UCSD-AML1 (cell line): ENCODE results near the gene C6orf141.
"Not testable (repeated sequence)": the region's sequence is repeated elsewhere in the genome, so short reads cannot be mapped to it uniquely, and the experiment has no call there.

Experiments
- DNase-seq: peaks from one replicate; lab custom pipeline; 2025; ENCODE audit not compliant: unreplicated experiment; lab: John Stamatoyannopoulos, UW

C6orf141 gene

DNA sequence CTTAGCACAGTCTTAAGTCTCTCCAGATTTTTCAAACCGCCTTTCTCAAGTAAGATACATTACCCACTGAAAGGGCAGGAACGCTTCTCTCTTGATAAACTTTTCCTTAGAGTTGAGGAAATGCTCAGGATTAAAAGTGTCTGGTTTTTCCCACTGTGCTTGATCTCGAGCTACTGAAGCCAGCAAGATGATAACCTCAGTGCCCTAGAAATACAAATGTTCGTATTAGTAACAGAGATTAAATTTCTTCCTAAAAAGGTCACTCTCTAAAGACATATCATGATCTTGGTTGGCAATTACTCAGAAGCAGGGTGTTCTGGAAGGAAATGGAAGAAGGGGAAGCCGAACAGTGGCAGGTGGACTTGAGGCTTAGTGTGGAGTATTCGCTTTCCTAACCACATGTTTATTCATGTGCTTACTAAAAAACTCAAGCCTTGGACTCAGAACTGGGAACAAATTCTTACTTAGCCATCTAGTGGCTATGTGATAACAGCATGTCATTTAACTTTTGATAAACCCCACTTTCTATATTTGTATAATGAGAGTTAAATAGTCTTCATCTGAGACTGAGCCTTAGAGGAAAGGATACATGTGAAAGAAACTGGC lies 20.1 kb downstream of the C6orf141 start:
- DNase-seq = no peak

DNA sequence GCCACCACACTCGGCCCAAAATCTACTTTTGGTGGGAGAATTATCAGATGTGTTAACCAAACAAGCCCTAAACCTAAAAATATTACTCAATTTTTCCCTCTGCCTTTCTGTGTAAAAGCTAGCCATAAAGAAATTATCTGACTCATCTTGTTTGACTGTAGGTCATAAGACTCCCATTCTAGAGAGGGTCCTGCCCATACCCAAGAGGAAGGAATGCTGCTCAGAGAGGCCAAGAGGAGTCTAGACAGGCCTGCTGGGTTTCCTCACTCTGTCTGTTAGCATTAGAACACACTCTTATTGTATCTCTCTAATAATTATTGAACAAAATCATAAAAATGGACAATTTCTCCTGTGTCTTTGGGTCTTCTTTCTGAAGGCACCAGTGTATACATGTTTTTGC lies 26.1 kb downstream of the C6orf141 start:
- no peak for DNase-seq

DNA sequence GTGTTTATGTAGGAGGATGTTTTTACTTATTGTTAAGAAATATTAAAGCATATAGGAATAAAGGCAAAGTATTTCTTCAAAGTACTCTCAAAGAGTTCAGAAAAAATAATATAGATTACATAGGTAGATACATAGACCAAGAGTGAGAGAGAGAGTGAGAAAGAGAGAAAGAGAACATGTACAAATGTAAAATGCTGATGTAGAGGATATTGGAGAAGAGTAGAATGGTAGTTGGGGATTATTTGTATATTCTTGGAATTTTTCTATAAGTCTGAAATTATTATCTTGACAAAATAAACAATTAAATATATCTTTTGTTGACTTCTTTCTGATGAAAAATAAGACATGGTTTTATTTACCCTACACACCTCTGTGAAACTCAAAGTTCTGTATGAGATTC lies 29.2 kb downstream of the C6orf141 start:
- no peak for DNase-seq

DNA sequence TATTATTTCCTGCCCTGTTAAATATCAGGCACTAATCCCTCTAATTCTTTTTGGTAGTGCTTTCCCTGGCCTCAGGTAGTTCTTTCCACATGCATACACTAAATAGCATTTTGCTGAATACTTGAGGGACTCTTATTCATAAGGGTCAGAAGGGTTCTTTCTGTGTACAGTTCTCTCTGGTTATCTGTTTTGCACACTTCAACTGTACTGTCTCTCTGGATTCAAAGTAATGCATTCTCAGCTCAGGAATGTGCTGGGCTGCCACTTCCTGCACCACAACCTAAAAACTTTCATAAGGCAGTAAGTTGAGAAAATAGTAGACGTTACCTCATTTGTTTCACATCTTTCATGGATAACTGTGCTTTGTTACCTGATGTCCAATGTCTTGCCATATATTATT lies 32.1 kb downstream of the C6orf141 start:
- no peak for DNase-seq

DNA sequence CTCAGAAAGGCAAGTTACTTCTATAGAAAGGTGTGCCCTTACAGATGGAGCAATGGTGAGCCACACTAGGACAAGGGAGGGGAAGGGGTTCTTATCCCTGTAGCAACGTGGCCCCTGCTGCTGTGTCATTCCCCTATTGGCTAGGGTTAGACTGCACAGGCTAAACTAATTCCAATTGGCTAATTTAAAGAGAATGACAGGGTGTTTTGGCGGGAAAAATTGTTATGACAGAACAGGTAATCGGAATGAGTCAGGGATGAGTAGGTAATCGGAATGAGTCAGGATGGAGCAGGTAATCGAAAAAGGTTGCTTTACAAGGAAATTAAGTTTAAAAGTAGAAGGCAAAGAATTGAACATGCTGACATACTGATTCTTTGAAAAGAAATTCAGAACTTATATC lies 36.8 kb downstream of the C6orf141 start:
- not testable (repeated sequence) for DNase-seq
